RWPE1 (cell line): Measurements from ENCODE around the gene NNMT.
A peak's percentile ranks its signal among the peaks of the same experiment; 100 is the strongest.

Source experiments
- CTCF ChIA-PET: fragments of 350-600 bp; sonication (Branson Sonifier 250); formaldehyde crosslinking; extraction: SDS; loops from one replicate; lab custom pipeline; 2021; lab: Yijun Ruan, JAX
- POLR2A ChIA-PET: fragments of 400-600 bp; formaldehyde crosslinking; extraction: SDS; loops from one replicate; lab custom pipeline; 2020; ENCODE audit warnings: antibody characterized with exemption; ENCODE audit not compliant: low non-redundant PET; lab: Yijun Ruan, JAX
- DNase-seq: peaks from one replicate; pipeline ENCODE4 v3.0.0; 2012; ENCODE audit warnings: low spot score
- H3K27ac ChIP-seq: fragments of 450-650 bp; 2 replicates; pipeline ENCODE4 v1.5.1; 2017
- TF ChIP-seq, protein P1 (sequence below): fragments of 450-650 bp; conservative IDR thresholded peaks from 2 replicates; pipeline ENCODE4 v1.5.1; 2017; ENCODE audit warnings: low read depth, mild to moderate bottlenecking

NNMT gene

GRCh38 chr11:114295676-114296604 is at the start of gene NNMT:
TSS of gene NNMT (plus strand) at chr11:114296399. CDS start at chr11:114296557, 158 bp downstream.
- H3K27ac ChIP-seq, result peak within 1 kb of the TSS; percentile 100
- TF ChIP-seq, protein P1, sequence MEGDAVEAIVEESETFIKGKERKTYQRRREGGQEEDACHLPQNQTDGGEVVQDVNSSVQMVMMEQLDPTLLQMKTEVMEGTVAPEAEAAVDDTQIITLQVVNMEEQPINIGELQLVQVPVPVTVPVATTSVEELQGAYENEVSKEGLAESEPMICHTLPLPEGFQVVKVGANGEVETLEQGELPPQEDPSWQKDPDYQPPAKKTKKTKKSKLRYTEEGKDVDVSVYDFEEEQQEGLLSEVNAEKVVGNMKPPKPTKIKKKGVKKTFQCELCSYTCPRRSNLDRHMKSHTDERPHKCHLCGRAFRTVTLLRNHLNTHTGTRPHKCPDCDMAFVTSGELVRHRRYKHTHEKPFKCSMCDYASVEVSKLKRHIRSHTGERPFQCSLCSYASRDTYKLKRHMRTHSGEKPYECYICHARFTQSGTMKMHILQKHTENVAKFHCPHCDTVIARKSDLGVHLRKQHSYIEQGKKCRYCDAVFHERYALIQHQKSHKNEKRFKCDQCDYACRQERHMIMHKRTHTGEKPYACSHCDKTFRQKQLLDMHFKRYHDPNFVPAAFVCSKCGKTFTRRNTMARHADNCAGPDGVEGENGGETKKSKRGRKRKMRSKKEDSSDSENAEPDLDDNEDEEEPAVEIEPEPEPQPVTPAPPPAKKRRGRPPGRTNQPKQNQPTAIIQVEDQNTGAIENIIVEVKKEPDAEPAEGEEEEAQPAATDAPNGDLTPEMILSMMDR, result no peak
- ChIA-PET CTCF (interaction anchor here (0.7 kb wide), 1 partner anchor 158 kb away, joined by 3 read pairs; no protein-coding TSS in a partner anchor), POLR2A (no interaction called here)
- DNase-seq, result peak; percentile 34

GRCh38 chr11:114247070-114247789 is 49.0 kb upstream of the NNMT start:
- ChIA-PET CTCF (interaction anchor here (0.6 to 1.6 kb wide), 3 partner anchors 14 to 210 kb away, joined by 3 to 6 read pairs (median 6); no protein-coding TSS in a partner anchor), POLR2A (no interaction called here)
- DNase-seq, result no peak
- H3K27ac ChIP-seq, result peak overlapping the region; percentile 23; the same call in 1 of the 2 replicates
- TF ChIP-seq, protein P1, result no peak

DNA sequence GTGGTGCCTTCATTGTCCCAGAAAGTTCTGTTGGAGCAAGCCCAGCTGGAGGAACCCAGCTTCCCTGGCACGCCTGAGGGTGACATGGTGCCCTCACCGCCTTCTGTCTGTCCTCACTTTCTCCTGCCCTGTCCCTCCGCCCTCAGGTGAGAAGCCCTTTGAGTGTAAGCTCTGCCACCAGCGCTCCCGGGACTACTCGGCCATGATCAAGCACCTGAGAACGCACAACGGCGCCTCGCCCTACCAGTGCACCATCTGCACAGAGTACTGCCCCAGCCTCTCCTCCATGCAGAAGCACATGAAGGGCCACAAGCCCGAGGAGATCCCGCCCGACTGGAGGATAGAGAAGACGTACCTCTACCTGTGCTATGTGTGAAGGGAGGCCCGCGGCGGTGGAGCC is 46.0 kb upstream of the NNMT start:
- peak overlapping the region; percentile 54 for H3K27ac ChIP-seq
- DNase-seq, result no peak
- CTCF ChIA-PET, result interaction anchor here (0.7 to 1.8 kb wide), 3 partner anchors 11 to 214 kb away, joined by 3 to 8 read pairs (median 4); no protein-coding TSS in a partner anchor
- TF ChIP-seq, protein P1, result no peak
- POLR2A ChIA-PET, result no interaction called here

DNA sequence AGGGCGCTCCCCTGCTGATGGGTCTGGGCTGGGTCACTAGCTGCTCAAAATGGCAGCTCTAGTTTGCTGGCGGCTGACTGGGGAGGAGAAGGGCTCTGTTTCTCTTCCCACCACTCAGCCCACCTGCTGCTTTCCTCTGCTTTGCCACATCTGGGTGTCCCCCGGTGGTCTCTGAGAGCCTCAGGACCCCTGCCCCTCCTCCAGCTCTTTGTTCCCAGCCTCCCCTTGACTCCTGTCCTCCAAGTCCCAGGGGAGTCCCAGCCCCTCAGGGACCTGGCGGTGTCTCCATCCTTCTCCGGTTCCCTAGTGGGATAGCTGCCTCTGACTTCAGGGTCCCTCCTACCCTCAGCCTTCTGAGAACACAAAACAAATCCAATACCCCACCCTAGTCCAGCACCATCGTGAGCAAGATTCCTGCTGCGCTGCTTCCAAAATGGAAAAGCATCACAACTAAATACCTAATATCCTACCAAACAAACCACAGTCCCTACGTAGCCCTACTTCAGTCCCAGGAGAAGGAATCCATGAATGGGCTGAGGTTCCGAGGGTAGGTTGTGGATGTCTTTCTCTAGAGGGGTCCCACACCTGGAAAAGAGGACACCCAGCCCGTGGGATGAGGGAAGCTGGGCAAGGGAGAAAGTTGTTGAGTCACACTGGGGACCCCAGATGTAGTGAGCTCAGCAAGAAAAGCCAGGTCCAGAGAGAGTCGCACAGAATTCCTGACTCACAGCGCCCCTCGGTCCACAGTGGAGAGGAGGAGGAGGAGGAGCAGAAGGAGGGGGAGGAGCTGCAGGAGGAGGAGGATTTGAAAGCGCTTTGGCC is 45.0 kb upstream of the NNMT start:
- H3K27ac ChIP-seq, result peak overlapping the region; percentile 54
- ChIA-PET POLR2A (no interaction called here), CTCF (interaction anchor here (0.6 to 1.8 kb wide), 4 partner anchors 10 to 355 kb away, joined by 3 to 8 read pairs (median 6); no protein-coding TSS in a partner anchor)
- DNase-seq, result no peak
- TF ChIP-seq, protein P1, result no peak

DNA sequence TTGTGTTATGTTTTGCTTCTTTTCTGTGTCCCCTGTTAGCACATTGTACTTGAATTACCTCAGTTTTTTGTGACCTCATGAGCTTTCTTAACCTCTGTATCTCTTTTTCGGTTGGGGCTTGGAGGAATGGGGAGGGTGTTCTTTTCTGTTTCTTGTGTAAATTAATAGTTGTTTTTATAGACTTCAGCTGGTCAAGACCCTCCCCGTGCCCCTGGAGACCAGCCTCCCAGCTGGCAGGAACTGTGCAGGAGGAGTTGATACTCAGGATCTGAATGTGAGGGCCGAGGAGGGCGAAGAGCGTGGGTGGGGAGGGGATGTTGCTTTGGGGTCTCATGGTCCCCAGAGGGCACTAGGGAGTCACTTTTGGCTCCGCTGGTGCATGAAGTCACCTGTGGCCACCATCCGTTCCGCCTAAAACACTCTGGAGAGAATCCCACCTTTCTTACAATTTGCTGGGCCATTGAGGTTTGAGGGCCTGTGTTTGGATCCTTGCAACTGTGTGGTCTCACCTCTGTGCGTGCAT is 44.3 kb upstream of the NNMT start:
- TF ChIP-seq, protein P1, result no peak
- CTCF ChIA-PET, result interaction anchor here (0.6 to 1.8 kb wide), 4 partner anchors 9 to 356 kb away, joined by 3 to 8 read pairs (median 6); no protein-coding TSS in a partner anchor
- POLR2A ChIA-PET, result no interaction called here
- no peak for DNase-seq
- peak overlapping the region; percentile 54 for H3K27ac ChIP-seq
